Measurements from ENCODE around the gene RGS19.
A peak's percentile ranks its signal among the peaks of the same experiment; 100 is the strongest.

RGS19 gene

DNA sequence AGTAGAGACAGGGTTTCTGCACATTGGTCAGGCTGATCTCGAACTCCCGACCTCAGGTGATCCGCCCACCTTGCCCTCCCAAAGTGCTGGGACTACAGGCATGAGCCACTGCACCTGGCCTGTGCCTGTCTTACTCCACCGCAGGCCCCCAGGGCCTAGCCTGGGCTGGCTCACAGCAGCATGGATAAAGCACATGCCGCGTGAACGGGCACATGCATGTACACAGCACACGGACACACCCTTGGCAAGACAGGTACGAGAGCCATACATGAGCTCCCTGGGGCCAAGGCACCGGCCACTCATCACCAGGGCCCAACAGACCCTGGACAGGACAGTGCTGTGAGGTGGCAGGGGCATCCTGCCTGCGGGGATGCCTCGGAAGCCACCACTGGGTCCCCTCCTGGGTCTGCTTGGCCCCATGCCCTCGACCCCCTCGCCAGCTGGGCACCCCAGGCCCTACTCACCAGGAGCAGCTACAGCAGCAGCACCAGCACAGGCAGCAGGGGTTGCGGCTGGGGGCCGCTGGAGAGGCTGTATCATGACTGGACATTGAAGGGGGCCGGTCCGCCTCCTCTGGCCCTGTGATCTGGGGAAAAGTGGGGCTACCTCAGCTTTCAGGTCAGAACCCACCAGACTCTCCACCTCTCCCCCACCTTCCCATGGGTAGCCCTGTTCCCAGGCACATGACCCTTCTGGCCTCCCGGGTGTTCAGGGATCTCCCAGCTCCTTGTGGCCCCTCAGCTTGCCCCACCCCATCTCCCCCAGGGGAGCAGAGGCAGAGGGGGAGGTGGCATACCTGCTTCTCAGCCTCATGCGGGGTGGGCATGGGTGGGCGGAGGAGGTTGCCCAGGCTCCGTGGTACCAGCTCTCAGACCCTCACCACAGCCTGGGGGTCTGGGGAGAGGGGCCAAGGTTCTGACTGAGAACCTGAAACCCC is 3.0 kb downstream of the RGS19 start:
- DNase-seq, result no peak

- no peak for DNase-seq
These were observed 3.8 kb downstream of the RGS19 start for GRCh38 chr20:64075556-64075955.

DNA sequence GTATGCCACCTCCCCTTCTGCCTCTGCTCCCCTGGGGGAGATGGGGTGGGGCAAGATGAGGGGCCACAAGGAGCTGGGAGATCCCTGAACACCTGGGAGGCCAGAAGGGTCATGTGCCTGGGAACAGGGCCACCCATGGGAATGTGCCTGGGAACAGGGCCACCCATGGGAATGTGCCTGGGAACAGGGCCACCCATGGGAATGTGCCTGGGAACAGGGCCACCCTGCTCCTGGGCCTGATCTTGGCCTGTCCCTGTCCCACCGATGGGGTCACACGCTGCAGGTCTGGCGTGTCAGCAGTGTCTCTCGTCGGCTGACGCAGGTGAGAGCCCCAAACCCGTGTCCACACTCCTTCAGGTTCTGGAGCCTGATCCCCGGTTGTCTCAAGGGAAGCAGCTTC is 4.4 kb downstream of the RGS19 start:
- no peak for DNase-seq

GRCh38 chr20:64074184-64074789 is 5.0 kb downstream of the RGS19 start:
- DNase-seq, result no peak

DNA sequence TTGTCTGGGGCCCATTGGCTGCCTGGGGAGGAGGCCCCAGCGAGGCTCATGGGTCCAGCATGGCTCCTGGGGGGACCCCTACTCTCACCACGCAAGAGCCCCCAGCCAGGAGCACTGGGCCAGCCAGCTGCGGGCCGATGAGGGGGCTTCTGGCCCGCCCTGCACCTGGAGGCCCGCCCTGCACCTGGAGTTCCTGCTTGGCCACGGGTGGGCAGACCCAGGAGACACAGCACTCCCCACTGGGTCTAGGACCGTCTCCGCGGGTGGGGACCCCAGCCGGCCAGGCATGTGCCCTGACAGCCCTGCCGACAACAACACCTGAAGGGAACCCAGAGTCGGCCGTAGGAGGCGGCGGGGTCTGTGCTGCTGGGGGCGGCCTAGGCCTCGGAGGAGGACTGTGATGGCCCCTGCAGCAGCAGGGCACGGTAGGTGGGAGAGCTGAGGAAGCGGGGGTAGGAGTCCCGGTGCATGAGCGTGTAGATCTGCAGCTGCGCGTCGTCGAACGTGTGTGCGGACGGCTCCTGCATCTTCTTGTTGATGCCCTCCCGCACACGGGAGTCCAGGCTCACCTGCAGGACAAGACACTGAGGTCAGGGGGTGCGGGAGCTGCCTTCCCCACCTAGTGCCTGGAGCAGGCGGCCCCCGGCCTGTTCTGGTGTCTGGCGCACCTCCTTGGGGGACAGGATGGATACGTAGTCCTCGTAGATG is 5.7 kb downstream of the RGS19 start:
- DNase-seq, result no peak

- peak; percentile 25 for DNase-seq
These were observed 6.7 kb downstream of the RGS19 start for GRCh38 chr20:64072498-64073063.

DNA sequence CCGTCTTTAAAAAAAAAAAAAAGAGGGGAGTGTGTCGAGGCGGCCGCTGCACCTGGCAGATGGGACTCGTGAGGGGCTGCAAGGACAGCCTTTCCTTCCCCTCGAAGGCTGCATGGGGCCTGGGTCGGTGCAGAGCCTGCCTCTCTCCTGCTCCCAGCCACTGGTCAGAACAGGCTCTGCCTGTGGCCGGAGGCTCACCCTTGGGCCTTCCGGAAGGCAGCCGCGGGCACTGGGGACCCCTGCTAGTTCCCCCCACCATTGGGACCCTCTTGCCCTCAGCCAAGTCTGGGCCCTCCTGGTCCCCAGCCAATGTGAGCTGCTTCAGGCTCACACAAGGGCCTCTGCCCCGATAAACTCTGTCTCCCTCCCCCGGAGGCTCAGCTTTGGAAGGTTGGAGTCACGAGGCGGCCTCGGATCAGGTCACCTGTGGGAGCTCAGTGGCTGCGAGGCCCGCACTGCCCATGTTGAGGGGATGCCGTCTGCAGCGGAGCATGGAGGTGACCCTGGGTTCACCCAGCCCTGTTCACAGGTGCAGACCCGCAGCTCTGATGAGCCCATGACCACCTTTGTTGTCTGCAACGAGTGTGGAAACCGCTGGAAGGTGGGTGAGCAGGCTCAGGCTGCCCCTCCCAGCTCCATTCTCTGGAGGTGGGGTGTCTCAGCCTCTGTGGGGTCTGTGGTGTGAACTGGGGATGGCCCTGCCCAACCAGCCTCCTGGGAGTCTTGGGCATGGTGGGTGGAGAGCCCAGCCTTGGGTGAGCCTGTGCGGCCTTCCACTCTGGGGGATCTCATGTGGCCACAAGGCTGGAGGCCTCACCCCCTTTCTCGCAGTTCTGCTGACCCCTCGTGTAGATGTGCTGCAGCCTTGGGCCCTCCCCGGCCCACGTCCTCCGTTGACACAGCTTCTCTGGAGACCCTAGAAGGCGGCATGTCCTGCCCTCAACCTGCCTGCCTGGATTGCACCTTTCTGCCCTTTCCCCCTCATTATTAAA is 7.7 kb downstream of the RGS19 start:
- DNase-seq, result no peak

DNA sequence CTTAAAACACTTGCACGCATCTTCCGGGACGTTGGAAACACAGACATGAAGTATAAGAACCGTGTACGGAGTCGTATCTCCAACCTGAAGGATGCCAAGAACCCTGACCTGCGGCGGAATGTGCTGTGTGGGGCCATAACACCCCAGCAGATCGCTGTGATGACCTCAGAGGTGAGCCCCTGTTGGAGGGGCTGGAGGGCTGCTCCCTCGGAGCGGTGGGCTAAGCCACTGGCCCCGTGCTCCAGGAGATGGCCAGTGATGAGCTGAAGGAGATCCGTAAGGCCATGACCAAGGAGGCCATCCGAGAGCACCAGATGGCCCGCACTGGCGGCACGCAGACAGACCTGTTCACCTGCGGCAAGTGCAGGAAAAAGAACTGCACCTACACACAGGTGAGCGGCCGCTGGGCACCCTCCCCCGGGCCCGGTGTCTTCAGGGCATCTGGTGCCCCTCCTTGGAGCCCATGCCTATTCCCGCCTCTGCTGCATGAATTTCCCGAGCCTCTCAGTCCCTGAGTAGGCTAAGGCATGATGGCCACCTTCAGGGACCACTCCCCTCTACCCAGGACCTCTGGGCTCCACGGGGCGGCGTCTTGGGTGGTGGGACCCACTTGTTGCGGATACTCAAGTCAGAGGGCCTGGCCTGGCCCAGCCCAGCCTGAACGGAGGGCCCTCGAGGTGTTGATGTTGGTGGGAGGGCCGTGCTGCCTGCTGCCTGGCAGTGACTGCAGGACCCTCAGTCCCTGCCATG is 8.9 kb downstream of the RGS19 start:
- no peak for DNase-seq

DNA sequence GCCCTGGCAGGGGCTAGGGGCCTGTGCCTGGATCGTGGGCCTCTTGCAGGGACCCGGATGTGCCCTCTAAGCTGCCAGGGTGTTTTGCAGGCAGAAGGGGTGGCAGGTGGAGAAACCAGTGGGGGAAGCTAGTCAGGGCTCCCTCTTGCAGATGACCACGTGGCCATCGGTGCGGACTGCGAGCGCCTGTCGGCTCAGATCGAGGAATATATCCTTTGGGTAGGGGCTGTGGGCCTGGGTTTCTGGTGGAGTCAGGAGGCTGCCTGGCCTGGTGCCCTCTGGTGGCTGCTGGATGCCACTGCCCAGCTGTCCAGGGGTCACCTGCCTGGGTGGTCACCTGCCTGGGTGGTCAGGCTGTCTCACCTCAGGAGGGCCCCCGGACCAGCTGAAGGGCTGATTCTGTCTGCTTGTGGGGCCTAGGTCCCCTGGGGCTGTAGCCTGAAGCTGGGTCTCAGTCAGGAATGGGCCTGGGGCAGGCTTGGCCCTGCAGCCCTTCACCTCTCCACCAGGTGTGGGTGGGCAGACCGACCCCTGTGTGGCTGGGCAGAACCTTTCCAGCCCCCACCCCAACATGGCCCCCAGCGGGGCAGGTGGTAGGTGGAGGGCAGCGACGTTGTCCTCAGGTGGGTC is 9.6 kb downstream of the RGS19 start:
- DNase-seq, result no peak

DNA sequence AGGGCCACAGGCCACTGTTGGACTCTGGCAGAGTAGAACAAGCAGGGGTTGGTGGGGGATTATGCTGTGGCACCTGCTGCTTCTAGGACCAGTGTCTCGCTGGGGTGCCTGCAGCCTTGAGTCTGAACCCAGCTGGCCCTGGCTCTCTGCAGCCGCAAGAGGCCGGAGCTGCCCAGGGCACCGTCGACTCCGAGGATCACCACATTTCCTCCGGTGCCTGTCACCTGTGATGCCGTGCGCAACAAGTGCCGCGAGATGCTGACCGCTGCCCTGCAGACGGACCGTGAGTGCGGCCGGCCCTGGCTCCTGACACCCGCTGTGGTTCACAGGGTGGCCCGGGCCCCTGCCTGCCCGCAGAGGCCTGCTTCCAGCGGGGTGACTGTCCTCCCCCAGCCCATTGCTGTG is 10.1 kb downstream of the RGS19 start:
- no peak for DNase-seq

DNA sequence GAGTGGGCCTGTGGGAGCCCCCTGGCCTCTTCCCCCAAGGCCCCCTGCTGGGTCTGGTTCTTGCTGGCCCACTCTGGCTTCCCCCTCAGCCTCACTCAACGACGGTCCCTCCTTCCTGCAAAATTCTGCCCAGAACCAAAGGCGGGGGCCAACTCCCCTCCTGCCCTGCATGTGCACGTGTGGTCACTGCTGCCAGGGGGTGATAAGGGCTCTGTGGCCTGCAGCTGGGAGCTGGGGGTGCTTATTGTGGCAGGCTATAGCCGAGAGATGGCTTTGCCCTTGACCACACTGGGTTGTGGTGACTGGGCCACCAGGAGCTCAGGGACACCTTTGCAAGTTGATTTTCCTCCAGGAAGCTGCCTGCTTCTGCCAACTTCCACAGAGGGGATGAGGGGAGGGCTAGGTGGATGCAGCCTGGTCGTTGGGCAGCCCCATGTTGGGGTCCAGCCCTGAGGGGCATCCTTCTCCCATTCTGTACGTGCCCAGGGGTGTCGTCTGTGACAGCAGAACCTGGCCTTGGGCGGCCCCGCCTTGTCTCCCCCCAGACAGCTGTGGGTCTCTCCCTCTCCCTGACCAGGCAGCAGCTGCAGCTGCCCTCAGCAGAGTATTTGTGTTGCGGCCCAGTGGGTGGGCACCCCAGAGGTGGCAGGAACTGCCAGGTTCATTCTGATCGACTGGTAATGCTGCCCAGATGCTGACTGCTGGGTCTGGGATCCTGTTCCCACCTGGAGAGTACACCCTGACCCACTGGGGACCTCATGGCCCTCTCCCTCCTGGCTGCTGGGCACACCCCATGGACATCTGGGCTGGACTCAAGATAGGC is 10.7 kb downstream of the RGS19 start:
- DNase-seq, result no peak

- DNase-seq, result no peak
These were observed 11.5 kb downstream of the RGS19 start for GRCh38 chr20:64067733-64068307.

DNA sequence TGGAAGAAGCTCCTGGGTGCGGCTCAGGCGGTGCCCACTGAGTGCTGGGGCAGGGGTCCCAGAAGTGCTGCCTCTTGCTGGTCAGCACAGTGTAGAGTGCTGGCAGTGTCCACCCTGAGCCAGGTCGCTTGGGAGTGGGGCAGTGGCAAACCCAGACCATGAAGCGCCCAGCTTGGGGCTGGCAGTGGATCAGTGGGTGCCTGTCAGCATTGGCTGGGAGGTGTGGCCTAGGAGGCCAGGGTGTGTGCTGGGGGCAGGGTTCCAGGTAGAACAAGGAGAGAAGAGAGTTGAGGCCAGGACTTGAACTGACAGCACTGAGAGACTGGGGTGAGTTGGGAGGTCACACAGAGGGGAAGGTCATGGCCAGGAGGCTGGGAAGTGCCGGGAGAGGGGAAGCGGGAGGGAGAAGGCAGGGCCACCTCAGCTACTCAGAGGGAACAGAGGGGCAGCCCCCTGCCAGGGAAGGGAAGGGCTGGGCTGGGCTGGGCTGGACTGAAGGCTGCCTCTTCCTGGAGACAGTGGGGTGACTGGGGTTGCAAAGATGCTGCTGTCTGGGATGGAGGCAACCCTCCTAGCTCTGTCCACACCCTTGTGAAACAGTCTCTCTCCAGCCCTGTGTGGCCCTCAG is 12.2 kb downstream of the RGS19 start:
- DNase-seq, result no peak

DNA sequence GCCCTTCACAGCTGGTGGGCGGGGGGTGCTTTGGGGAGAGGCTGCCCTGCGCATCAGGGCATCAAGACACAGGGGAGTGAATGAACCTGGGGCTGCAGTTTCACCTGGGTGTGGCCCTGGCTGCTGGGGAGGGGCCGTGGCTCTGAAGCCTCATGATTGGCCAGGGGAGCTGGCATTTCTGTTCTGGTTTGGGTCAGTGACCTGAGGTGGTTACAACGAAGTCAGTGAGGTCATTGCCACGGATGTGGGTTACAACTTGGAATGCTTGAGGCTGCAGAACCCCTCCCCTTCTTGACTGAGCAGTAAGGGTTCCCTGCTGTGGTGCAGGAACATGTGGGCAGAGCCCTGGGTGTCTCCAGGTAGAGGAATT is 13.4 kb downstream of the RGS19 start:
- peak; percentile 85 for DNase-seq

DNA sequence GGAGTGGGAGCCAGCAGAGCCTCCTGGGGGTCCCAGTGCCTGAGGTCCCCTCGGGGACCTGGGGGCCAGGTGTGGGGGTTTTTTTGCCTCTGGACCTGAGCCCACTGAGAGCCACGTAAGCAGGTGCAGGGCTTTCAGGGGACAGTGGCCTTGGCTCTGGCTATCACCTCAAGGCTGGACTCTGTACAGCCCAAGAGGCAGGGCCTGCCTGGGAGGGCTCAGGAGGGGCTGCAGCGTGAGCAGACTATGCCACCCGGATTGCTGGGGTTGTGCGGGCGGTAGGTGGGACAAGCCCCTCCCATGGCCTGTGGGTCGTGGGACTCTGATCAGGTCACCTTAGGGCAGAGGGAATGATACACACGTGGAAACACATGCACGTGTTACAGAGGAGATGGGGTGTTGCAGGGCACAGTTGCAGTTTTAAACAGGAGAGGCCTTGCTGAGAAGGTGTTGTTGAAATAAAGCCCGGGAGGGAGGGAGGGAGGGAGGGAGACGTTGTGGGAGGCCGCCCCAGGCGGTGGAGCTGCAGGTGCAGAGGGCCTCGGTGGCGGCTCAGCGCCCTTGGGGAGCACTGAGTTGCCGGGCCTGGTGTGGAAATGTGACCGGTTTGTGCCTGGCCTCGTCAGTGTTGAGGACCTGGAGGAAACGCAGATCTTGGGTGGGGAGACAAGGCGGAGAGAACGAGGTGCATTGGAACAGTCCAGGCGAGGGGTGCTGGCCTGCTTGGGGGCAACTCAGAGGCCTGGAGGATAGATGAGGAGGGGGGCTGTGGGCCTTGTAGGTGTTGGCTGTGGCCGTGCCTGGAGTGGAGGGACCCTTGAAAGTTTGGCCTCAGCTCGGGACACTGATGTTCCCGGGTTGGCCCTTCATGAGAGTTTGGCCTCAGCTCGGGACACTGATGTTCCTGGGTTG is 14.0 kb downstream of the RGS19 start:
- no peak for DNase-seq

DNA sequence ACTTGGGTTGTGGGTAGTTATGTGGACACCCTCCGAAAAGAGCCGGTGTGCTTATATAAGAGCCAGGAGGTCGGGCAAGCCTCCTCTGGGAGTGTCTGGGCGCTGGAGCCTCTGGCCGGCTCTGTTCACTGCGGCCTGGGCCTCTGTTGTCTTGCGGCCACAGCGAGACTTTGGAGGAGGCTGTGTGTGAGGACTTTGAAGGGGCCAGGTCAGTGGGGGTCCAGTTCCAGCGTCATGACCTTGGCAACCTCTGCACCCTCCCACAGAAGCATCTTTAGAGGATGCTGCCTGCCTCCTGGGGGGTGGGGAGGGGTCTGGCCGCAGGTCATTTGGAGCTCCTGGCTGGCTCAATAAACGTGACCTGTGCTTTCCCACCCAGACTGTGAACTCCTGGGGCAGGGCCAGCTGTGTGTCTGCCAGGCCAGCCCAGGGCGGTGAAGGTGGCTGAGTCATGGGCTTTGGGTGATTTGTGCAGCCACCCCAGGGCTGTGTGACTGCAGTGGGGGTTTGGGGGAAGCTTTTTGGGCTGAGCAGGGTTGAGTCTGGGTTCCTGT is 15.1 kb downstream of the RGS19 start:
- no peak for DNase-seq

DNA sequence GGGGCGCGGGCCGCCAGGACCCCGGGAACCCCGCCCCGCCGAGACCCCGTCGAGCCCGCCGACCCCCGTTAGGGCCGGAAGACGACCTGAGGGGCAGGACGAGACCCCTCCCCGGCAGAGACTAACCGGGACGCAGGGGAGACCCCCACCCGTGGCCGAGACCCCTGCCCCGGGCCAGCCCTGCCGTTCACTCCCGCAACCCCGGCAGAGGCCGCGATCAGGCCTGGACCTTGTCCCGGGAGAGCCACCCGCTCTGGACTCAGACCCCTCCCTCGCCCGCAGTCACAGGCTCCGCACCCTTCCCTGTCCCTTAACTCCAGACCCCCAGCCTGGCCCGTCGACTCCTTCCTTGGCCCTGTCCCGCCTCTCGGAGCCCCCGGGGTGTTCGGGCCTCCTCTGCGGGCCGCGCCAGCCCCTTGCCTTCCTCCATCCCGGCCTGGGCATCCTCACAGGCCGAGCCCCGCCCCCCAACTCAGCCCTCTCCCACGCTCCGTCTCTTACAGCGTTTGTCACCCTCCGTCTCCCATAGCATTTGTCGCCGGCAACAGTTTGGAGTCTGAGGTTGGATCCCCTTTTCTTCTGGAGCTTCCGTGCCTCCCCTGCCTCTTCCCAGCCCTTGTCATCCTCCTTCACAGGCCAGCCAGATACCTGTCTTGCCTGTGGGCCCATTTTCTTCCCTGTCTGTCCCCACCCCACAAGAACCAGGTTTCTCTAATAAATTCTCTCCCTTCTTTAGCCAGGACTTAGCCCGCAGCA is 15.8 kb downstream of the RGS19 start:
- DNase-seq, result no peak
